Mesothelial cell of epicardium (in vitro differentiated cells): Measurements from ENCODE around the gene SOBP. TPM values are rescaled to one million over a fixed set of nuclear protein-coding genes. Genes with fewer than 3 reads are reported as not detected.

ENCODE experiments used
- DNase-seq, 2 experiments: peaks; one replicate each; pipeline ENCODE4 v3.0.0; 2021; ENCODE audit warnings: low spot score in 2 of 2; ENCODE audit not compliant: unreplicated experiment in 2 of 2
- H3K27ac Mint-ChIP-seq: 2 replicates; pipeline ENCODE4 v1.8.0; 2021; ENCODE audit warnings: mixed read lengths
- H3K27me3 Mint-ChIP-seq: 2 replicates; pipeline ENCODE4 v1.8.0; 2021; ENCODE audit warnings: low read depth, mixed read lengths
- H3K36me3 Mint-ChIP-seq: 2 replicates; pipeline ENCODE4 v1.8.0; 2021; ENCODE audit warnings: mixed read lengths
- H3K4me1 Mint-ChIP-seq: 2 replicates; pipeline ENCODE4 v1.8.0; 2021; ENCODE audit warnings: mixed read lengths
- H3K4me3 Mint-ChIP-seq: 2 replicates; pipeline ENCODE4 v1.8.0; 2021; ENCODE audit warnings: mild to moderate bottlenecking, moderate library complexity, mixed read lengths
- H3K9me3 Mint-ChIP-seq: 2 replicates; pipeline ENCODE4 v1.8.0; 2021; ENCODE audit warnings: mixed read lengths
- total RNA-seq: library from RNA; stranded (reverse); gene quantifications from 3 replicates; pipeline ENCODE4 v1.2.1, GENCODE V29; 2021
- TF ChIP-seq, protein P1 (sequence below): fragments of 200-600 bp; sonication (generic); IDR thresholded peaks from one replicate; pipeline ENCODE4 v1.5.0; 2021; ENCODE audit warnings: antibody characterized with exemption; ENCODE audit not compliant: unreplicated experiment

SOBP gene
- total RNA-seq, 1 donor from 2014 or later: 7.6 TPM

- no peak for DNase-seq
- TF ChIP-seq, protein P1, sequence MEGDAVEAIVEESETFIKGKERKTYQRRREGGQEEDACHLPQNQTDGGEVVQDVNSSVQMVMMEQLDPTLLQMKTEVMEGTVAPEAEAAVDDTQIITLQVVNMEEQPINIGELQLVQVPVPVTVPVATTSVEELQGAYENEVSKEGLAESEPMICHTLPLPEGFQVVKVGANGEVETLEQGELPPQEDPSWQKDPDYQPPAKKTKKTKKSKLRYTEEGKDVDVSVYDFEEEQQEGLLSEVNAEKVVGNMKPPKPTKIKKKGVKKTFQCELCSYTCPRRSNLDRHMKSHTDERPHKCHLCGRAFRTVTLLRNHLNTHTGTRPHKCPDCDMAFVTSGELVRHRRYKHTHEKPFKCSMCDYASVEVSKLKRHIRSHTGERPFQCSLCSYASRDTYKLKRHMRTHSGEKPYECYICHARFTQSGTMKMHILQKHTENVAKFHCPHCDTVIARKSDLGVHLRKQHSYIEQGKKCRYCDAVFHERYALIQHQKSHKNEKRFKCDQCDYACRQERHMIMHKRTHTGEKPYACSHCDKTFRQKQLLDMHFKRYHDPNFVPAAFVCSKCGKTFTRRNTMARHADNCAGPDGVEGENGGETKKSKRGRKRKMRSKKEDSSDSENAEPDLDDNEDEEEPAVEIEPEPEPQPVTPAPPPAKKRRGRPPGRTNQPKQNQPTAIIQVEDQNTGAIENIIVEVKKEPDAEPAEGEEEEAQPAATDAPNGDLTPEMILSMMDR: no peak
- Mint-ChIP-seq H3K27me3 (no peaks in the 10 kb centered on the region), H3K36me3 (no peaks in the 10 kb centered on the region), H3K27ac (peak overlapping the region; percentile 86), H3K4me1 (peaks cover 20% of the 10 kb centered on the region), H3K4me3 (no peak overlapping the region), H3K9me3 (no peaks in the 10 kb centered on the region)
Observed at GRCh38 chr6:107611094-107611810, 121.3 kb downstream of the SOBP start.

DNA sequence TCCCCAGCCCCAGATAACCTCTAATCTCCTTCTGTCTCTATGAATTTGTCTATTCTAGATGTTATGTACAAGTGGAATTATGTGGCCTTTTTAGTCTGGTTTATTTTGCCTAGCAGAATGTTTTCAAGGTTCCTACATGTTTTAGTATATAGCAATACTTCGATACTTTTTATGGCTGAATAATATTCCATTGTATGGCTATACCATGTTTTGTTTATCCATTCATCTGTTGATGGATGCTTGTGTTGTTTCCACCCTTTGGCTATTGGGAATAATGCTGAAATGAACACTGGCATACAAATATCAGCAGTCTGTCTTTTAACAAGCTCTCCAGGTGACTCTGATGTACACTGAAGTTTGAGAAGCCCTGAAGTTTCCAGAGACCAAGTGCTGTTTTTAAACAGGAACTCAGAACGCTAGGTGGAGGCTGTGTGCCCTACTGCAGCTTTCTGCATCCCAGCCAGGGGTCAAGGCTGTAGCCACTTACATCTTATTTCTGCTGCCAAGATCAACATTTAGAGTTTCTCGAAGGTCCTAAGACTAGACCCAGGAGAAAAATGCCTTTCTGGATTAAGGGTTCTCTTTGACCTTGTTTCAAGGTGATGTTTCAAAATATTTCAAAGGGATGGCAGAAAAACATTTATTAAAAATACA is 123.0 kb downstream of the SOBP start:
- TF ChIP-seq, protein P1: no peak
- no peaks in the 10 kb centered on the region for H3K36me3 Mint-ChIP-seq
- DNase-seq: no peak
- no peak overlapping the region for H3K4me3 Mint-ChIP-seq
- no peaks in the 10 kb centered on the region for H3K9me3 Mint-ChIP-seq
- H3K27ac Mint-ChIP-seq: no peak overlapping the region
- no peaks in the 10 kb centered on the region for H3K27me3 Mint-ChIP-seq
- H3K4me1 Mint-ChIP-seq: peaks cover 22% of the 10 kb centered on the region

DNA sequence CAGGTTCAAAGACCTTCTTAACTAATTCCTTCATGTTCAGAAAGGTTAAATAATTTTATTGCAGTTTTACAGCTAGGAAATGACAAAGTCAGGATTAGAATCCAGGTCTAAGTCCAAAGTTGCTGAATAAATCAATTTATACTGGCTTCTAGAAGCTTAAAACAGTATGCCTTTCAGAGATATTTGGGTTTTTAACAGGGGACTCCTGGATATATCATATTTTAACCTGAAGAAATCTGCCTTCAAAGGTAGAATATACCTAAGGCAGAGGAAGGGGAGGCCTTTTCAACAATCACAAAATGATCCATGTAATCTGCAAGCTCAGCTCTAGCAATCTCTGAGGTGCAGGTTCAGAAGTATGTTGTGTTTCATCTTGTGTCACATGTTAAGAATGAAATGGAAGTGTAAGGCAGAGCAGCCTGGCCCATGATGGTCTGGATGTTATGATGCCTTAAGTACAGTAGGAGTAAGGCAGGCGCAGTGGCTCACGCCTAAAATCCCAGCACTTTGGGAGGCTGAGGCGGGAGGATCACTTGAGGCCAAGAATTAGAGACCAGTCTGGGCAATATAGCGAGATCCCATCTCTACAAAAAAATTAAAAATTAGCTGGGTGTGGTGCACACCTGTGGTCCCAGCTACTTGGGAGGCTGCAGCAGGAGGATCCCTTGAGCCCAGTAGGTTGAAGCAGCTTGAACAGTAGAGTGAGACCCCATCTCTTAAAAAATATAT is 123.9 kb downstream of the SOBP start:
- no peak for DNase-seq
- Mint-ChIP-seq H3K9me3 (no peaks in the 10 kb centered on the region), H3K27ac (no peak overlapping the region), H3K4me1 (peaks cover 22% of the 10 kb centered on the region), H3K36me3 (no peaks in the 10 kb centered on the region), H3K4me3 (no peak overlapping the region), H3K27me3 (no peaks in the 10 kb centered on the region)
- TF ChIP-seq, protein P1: no peak

- Mint-ChIP-seq H3K9me3 (no peaks in the 10 kb centered on the region), H3K27me3 (no peaks in the 10 kb centered on the region), H3K36me3 (no peaks in the 10 kb centered on the region), H3K4me3 (no peak overlapping the region), H3K4me1 (peaks cover 22% of the 10 kb centered on the region), H3K27ac (no peak overlapping the region)
- TF ChIP-seq, protein P1: no peak
- no peak for DNase-seq
Observed at GRCh38 chr6:107614828-107615227, 124.9 kb downstream of the SOBP start.

DNA sequence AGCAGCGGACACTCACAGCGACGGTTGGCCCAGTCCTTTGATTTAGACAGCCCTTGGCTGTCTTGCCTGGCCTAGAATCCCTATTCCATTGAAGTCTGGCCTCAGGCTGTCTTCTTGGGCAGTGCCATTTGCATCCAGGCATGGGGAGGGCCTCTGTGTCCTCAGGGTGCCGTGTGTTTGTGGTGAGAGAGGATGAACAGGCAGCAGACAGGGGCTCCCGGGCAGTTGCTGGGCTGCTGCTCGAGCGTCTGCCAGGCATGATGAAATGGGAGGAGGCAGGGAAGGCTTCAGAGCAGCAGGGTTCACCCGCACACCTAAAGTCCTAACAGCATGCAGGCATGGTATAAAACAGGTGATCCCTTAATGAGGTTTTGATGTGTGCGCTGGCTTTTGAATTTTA is 126.9 kb downstream of the SOBP start:
- Mint-ChIP-seq H3K4me3 (no peak overlapping the region), H3K27ac (no peak overlapping the region), H3K4me1 (peaks cover 12% of the 10 kb centered on the region), H3K36me3 (no peaks in the 10 kb centered on the region), H3K9me3 (no peaks in the 10 kb centered on the region), H3K27me3 (no peaks in the 10 kb centered on the region)
- TF ChIP-seq, protein P1: no peak
- DNase-seq: no peak
